ENCODE measurements around the gene GRIN3B. TPM values are rescaled to one million over a fixed set of nuclear protein-coding genes. Genes with fewer than 3 reads are reported as not detected.

GRIN3B gene
- total RNA-seq, 3 donors from 2014 or later = 2.6 TPM; not detected in 2

DNA sequence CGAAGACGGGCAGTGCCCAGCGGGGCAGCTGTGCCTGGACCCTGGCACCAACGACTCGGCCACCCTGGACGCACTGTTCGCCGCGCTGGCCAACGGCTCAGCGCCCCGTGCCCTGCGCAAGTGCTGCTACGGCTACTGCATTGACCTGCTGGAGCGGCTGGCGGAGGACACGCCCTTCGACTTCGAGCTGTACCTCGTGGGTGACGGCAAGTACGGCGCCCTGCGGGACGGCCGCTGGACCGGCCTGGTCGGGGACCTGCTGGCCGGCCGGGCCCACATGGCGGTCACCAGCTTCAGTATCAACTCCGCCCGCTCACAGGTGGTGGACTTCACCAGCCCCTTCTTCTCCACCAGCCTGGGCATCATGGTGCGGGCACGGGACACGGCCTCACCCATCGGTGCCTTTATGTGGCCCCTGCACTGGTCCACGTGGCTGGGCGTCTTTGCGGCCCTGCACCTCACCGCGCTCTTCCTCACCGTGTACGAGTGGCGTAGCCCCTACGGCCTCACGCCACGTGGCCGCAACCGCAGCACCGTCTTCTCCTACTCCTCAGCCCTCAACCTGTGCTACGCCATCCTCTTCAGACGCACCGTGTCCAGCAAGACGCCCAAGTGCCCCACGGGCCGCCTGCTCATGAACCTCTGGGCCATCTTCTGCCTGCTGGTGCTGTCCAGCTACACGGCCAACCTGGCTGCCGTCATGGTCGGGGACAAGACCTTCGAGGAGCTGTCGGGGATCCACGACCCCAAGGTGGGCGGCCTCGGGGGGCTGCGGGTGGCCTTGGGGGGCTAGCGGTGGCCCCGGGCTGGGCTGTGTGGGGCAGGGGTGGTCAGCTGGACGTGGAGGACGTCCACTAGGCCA lies 4.8 kb downstream of the GRIN3B start:
- no peaks in the 10 kb centered on the region for H3K9me3 ChIP-seq
- no peak for DNase-seq (ENCODE audit: low spot score in 2 of 2)
- no peak overlapping the region for H3K4me3 ChIP-seq
- intact Hi-C loops (cut with DNase I; ENCODE audit: low total_unique reads) = no loop called here
- TF ChIP-seq, protein P1, sequence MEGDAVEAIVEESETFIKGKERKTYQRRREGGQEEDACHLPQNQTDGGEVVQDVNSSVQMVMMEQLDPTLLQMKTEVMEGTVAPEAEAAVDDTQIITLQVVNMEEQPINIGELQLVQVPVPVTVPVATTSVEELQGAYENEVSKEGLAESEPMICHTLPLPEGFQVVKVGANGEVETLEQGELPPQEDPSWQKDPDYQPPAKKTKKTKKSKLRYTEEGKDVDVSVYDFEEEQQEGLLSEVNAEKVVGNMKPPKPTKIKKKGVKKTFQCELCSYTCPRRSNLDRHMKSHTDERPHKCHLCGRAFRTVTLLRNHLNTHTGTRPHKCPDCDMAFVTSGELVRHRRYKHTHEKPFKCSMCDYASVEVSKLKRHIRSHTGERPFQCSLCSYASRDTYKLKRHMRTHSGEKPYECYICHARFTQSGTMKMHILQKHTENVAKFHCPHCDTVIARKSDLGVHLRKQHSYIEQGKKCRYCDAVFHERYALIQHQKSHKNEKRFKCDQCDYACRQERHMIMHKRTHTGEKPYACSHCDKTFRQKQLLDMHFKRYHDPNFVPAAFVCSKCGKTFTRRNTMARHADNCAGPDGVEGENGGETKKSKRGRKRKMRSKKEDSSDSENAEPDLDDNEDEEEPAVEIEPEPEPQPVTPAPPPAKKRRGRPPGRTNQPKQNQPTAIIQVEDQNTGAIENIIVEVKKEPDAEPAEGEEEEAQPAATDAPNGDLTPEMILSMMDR (IDR thresholded peaks at IDR 0.05) = no peak
- no peak for TF ChIP-seq POLR2A (IDR thresholded peaks at IDR 0.05)
- TF ChIP-seq POLR2AphosphoS5 (IDR thresholded peaks at IDR 0.05) = no peak
- H3K27me3 ChIP-seq = peaks cover 14 to 33% of the 10 kb centered on the region in 2 donors
- H3K4me1 ChIP-seq = no peaks in the 10 kb centered on the region
- no peak overlapping the region for H3K27ac ChIP-seq
- no peaks in the 10 kb centered on the region for H3K36me3 ChIP-seq

- Histone ChIP-seq H3K27ac (no peak overlapping the region), H3K36me3 (peaks cover 10% of the 10 kb centered on the region), H3K9me3 (no peaks in the 10 kb centered on the region), H3K4me3 (no peak overlapping the region), H3K4me1 (no peaks in the 10 kb centered on the region), H3K27me3 (peaks cover 6 to 17% of the 10 kb centered on the region in 2 donors)
- DNase-seq (ENCODE audit: low spot score in 2 of 2) = no peak
- TF ChIP-seq POLR2AphosphoS5 (IDR thresholded peaks at IDR 0.05) = no peak
- no peak for TF ChIP-seq POLR2A (IDR thresholded peaks at IDR 0.05)
- TF ChIP-seq, protein P1 (IDR thresholded peaks at IDR 0.05) = no peak
- intact Hi-C loops (cut with DNase I; ENCODE audit: low total_unique reads) = no loop called here
Measured at GRCh38 chr19:1006711-1007398, 6.6 kb downstream of the GRIN3B start.

- no peak for TF ChIP-seq POLR2AphosphoS5 (IDR thresholded peaks at IDR 0.05)
- TF ChIP-seq, protein P1 (IDR thresholded peaks at IDR 0.05) = no peak
- no peak for TF ChIP-seq POLR2A (IDR thresholded peaks at IDR 0.05)
- intact Hi-C loops (cut with DNase I; ENCODE audit: low total_unique reads) = no loop called here
- H3K4me3 ChIP-seq = no peak overlapping the region
- H3K4me1 ChIP-seq = no peaks in the 10 kb centered on the region
- DNase-seq (ENCODE audit: low spot score in 2 of 2) = no peak
- H3K27ac ChIP-seq = no peak overlapping the region
- H3K9me3 ChIP-seq = no peaks in the 10 kb centered on the region
- peaks cover 16% of the 10 kb centered on the region for H3K36me3 ChIP-seq
- H3K27me3 ChIP-seq = peaks cover 6 to 11% of the 10 kb centered on the region in 2 donors
Measured at GRCh38 chr19:1007399-1008251, 7.4 kb downstream of the GRIN3B start.

- intact Hi-C loops (cut with DNase I; ENCODE audit: low total_unique reads) = no loop called here
- Histone ChIP-seq H3K36me3 (peaks cover 16% of the 10 kb centered on the region), H3K4me3 (no peak overlapping the region), H3K9me3 (no peaks in the 10 kb centered on the region), H3K27me3 (peaks cover 0 to 3% of the 10 kb centered on the region in 2 donors), H3K4me1 (no peaks in the 10 kb centered on the region), H3K27ac (no peak overlapping the region)
- TF ChIP-seq POLR2AphosphoS5 (IDR thresholded peaks at IDR 0.05) (no peak), POLR2A (IDR thresholded peaks at IDR 0.05) (no peak)
- TF ChIP-seq, protein P1 (IDR thresholded peaks at IDR 0.05) = no peak
- DNase-seq (ENCODE audit: low spot score in 2 of 2) = no peak
Measured at GRCh38 chr19:1008268-1009040, 8.2 kb downstream of the GRIN3B start.

All from breast epithelium (tissue), 4 donors.